ENCODE results near the gene GABRR1.
"Not testable (repeated sequence)": the region's sequence is repeated elsewhere in the genome, so short reads cannot be mapped to it uniquely, and the experiment has no call there.

GABRR1 gene

DNA sequence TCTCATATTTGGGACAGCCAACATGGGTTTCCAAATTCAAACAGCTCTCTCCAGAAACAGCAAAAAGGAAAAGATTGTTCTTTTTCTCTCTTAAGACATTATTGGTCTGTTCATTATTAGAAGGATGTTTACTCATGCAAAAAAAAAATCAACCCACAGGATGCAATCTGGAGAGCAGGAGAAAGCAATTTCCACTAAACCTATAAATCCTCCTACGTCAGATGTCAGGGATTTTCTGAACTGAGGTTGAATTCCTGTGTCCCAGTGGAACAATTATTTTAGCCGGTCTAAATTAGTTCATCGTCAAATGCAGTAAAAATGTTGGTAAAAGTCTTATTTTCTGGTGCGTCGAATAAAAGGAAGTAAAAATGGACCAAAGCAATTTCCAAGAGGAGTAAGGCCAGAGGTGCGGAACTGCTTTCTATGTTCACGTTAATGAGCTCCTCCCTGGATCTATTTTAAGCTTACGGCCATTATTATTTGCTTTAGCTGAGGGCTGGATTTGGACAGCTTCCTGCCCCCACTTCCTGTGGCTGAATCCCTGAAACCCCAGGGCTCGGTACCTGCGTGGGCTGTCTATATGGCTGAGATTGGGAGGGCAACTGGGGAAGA, at the start of gene GABRR1:
Gene GABRR1, minus strand, starts transcription at position 60 of the 612 bp plus-strand sequence. Its CDS starts 36 bp downstream, at position 24.
- DNase-seq = no peak

DNA sequence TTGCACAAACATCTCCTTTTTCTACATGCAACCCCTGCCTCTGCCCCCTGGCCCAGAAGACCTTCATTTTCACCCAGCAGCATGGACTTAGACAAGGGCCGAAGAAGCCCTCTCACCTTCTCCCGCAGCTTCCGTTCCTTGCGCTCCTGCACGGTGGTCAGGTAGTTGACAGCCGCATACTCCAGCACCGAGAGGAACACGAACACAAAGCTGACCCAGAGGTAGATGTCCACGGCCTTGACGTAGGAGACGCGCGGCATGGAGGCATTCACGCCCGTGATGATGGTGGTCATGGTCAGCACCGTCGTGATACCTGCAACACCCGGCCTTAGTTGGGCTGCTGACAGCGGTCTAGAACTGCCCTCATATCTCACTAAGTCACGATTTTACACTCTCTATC, 47.1 kb upstream of the GABRR1 start:
- DNase-seq = no peak

DNA sequence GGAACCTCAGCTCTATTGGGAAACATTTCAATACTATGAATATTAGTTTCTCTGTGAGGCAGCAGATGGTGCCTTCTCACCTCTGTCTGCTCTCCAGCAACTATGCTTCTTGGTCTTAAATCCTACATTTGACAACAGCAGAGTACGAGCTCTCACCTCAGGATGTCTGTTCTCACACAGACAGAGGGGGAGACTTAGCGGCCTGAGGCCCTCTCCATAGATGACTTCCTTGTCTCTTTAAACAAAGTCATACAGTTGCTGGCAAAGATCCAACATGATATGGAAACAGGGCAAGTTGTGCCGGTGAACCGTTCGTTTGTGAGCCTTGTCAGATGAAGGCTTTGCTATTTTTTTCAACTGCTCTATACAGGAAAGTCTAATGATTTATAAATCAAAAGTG, 43.7 kb upstream of the GABRR1 start:
- DNase-seq = no peak

DNA sequence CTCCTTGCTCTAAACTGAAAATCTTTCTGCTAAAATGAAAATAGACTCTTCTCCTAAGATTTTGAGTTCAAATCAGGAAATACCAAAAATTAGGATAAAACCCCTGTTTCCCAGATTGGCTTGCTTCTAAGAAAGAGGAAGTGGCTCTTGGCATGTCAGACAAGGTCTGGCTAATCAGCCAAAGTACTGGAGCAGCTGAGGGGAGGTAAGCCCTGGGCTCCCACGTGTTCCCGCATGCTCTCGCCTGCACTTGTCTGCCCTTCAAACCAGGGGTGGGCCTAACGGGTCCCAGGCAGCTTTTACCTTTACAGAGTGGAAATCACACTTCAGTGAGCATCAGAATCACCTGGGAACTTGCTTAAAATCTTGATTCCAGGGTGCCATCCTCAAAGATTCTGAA, 43.2 kb upstream of the GABRR1 start:
- no peak for DNase-seq

DNA sequence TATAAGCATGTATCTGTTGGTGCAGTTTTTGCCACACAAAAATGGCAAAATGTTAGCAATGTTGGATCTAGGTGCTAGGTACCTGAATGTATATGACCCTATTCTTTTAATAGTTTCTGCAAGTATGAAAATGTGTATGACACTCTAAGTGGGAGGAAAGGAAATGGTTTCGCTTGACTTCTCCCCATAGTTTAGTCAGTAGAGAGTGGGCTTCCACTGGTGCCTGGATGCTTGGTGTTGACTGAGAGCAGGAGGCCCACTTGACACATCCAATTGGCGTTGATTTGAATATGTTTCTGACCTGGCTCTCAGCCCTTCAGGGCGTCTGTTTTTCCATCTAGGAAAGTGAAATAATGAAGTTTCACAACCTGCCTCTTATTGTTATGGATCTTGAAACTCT, 41.8 kb upstream of the GABRR1 start:
- no peak for DNase-seq

DNA sequence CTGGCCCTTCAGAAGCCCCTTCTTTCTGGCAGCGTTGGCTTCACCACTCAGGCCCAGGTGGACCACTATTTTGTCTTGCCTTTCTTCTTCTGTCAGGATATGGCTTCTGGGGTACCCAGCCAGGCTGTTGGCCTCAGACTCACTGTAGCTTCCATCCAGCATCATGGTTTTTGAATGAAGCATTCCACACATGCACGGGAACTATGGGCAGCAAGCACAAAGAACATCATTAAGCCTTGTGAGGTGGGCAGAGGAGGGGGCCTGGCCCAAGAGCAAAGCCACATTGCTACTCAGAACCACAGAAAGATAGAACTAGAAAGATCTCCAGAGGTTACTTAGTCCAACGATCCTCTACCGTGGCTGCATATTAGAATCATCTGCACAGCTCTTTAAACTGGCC, 40.6 kb upstream of the GABRR1 start:
- no peak for DNase-seq

DNA sequence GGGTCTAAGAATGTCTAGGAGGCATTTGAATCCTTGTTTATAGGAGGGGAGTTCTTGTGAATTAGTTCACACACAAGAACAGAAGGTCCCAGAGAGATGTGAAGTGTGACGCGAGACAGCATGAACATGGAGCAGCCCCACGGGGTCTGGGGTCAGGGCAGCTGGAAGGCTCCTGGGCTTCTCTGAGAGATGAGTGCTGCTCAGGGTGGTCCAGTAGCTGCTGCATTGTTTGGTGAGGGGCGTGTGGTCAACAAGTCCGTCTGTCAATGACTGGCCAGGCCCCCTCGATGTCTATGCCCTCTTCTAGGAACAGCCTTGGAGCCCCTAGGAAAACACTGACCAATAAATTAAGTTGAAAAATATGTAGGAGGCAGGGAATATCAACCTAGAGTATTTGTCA, 40.2 kb upstream of the GABRR1 start:
- DNase-seq = no peak

DNA sequence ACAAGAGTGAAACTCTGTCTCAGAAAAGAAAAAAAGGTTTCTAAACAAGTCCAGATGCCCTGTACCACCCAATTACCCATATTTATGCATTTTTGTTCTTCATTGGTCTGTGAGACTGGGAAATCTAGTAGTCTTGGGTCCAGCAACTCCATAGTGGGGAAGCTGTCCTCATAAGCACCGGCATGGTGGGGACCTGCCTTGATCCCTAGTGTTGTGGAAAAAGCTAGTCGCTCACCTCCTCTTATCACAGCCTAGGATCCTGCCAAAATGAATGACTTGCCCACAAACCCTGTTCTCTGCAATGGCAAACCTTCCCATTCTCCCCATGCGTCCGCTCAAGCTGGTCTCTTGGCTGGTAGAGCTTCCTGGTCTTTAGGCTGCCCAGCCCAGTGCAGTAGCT, 38.3 kb upstream of the GABRR1 start:
- DNase-seq = no peak

DNA sequence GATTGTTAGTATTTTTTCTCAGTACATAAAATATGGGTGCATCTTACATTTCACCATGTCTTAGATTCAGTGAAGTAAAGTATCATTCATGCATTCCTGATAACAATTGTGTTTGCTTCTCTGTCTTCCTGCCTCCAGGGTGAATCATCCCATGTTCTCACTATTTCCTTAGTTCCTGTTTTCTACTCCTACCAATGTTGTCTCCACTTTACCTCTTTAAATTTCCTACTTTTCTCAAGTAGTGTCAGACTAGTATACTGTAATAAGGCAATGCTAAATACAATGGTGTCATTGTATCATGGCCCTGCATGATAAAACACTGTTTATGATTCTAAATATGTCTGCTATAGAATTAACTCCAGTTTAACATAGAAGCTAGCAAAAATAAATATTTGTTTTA, 37.4 kb upstream of the GABRR1 start:
- DNase-seq = no peak

DNA sequence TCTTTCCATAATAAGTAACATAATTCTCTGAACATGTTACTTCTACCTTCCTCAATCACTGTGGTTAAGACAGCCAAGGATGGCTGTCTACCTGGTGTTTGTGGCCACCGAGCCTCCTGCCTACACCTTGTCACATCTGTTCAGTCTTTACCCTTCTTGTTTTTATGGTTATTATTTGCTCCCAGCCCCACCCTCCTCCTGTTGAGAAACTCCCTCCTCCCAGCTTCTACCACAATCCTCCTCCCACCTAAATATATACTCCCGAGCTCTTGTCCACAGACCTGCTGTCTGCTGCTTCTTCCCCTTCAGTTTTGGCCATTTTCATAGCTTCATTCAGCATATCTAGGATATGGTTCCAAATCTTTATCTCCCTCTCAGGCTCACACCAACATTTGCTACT, 35.7 kb upstream of the GABRR1 start:
- DNase-seq = no peak

DNA sequence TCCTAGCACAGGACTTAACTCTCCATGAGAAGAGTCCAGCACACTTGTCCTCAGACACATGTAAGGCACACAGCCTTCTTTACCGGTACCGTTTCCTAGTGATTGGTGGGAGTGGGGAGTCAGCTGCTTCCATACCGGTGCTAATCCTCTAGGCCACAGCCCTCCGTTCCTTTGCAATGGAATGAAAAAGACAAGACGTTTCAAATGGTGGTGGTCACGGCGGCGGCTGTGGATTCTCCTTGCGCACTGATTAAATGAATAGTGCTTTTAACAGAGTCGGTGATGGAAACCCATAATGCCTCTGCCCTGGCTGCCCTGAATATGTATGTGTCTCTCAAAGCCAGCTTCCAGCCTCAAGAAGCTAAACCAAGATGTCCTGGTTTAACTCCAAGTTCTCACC, 34.8 kb upstream of the GABRR1 start:
- DNase-seq = no peak

DNA sequence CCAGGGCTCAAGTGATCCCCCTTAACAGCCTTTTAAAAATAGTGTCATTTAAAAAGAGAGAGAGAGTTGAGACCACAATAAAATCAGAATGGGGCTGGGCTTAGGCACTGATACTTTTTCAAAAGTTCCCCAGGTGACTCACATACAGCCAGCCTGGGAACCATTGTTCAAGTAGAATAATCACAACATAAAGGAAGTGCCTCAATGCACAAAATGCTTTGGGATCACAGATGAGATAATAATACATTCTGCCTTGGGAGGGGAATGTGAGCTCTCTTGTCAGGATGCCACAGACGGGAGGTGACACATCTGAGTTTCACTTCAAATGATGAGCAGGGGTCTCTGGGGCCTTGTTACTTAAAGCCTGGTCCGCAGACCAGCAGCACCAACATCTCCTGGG, 34.0 kb upstream of the GABRR1 start:
- no peak for DNase-seq

DNA sequence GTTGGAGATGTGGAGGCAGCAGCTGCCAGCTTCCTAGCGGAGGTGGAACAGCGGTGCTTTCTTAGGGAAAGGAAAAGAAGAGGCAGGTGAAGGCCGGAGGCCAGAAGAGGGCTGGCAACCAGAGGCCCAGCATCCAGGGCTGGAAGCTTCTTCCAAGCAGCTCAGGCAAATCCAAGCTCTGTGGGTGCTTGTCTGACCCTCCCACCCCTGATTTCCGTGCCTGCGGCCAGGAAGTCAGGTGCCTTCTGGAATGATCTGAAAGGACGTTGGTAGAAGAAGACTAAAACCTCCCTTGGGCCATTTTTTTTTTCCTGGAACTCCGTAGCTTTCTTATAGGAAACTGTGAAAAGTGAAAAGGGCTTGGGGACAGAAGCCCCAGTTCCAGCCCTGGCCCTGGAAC, 33.1 kb upstream of the GABRR1 start:
- DNase-seq = no peak

DNA sequence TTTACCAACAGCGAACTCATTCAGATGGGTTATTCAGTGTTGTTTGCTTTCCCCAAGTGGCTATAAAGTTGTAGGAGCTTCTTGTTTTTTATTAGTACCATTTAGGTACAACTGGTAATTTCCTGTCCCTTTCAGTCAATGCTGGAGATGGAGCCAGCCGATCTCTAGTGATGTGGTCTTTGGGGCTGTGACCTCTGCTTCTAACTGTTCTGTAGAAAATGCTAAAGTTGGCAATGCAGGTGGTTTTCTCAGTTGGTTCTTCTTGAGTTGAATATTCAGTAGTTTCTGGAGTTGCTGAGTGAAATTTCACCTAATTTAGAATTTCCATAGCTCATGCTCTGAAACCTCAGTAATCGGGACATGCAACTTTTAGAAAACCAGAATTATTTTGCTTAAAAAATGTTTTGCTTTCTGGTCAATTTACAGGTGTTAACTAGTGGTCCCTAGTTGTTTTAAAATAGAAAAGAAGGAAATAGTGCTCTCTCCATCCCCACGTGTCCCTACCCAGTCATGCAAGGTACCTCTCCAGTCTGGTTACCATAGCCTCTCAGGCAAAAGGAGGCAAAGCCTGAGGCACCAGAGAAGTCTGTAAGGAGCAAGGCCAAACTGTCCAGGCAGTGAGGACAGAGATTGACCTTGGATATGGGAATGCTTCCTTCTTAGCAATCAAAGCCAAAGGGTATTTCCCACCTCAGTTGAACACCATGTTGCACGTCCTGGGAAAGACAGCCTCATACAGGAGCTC, 27.3 kb upstream of the GABRR1 start:
- DNase-seq = no peak

DNA sequence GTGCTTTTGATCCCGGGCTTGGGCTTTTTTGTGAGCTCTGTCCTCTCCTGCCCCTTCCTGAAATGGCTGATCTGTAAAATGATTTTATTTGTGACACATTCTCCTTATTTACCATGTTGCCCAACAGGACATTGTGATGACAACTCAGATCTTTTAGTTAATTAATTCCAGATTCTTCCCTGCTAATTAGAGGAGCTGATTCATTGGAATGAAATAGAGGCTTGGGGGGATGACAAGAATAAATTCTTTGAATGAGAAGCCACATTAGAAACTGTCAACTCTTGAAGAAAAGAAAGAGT, 26.1 kb upstream of the GABRR1 start:
- DNase-seq = no peak

DNA sequence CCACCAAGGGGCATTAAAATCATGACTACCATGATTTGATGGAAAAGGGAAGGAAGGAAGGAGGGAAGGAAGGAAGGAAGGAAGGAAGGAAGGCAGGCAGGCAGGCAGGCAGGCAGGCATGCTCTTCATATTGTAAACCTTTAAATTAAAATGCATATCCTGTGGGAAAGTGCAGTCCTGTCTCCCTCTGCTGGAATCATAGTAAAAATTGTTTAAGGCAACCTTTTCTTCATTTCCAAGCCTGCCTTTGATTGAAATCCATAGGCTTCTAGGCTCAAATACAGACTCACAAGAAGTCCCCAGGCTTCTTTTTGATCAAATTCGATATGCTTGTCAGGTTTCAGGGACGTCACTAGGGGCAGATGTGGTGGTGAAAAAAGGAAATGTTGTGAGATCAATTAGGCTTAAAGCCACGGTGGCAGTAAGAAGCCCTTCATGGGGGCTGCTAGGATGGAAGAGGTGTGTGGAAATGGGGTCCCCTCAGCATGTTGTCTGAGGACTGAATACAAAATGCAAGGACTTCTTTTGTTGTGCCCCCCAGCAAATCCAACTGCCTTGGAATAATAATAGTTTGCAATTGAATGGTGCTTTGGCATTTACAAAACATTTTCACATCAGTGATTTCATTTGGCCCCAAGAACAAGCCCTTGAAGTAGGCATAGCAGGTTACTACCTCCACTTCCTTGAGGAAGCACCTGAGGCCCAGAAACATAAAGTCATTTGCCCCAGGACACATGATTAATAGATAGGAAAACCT, 25.6 kb upstream of the GABRR1 start:
- no peak for DNase-seq

DNA sequence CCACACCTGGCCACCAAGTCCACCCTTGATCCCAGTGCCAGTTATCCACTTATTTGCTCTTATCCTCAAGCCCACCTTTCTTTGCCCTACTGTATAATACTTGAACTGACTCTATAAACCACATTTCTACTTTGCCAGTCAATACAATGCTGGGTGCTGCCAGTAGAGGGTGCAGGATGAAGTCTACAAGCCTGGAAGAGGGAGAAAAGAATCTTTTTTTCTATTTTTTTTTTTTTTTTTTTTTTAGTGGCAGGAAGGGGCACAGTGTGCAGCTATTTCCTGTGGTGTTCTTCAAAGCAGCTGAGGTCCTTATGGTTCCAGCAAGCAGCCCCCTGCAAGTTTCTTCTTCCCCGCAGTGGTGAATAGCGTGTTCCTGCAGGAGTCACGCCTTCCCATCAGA, 22.2 kb upstream of the GABRR1 start:
- DNase-seq = peak; percentile 6

DNA sequence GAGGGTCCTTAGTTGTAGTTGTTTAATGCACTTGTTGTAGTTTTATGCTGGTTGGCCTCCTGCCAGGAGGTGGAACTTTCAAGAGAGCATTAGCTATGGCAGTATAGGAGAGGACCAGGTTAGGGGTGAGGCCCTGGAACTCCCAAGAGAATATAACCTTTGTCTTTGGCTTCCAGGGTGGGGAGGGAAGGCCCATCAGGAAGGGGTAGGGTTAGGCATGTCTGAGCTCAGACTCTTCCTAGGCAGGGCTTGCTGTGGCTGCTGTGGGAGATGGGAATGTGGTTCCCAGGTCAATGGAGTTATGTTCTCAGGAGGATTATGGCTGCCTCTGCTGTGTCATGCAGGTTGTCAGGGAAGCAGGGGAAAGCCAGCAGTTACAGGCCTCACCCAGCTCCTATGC, 20.0 kb upstream of the GABRR1 start:
- no peak for DNase-seq

DNA sequence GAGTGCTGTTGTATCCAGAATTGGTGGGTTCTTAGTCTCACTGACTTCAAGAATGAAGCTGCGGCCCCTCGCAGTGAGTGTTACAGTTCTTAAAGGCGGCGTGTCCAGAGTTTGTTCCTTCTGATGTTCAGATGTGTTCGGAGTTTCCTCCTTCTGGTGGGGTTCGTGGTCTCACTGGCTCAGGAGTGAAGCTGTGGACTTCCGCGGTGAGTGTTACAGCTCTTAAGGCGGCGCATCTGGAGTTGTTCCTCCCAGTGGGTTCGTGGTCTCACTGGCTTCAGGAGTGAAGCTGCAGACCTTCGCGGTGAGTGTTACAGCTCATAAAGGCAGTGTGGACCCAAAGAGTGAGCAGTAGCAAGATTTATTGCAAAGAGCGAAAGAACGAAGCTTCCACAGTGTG, 16.4 kb upstream of the GABRR1 start:
- not testable (repeated sequence) for DNase-seq

DNA sequence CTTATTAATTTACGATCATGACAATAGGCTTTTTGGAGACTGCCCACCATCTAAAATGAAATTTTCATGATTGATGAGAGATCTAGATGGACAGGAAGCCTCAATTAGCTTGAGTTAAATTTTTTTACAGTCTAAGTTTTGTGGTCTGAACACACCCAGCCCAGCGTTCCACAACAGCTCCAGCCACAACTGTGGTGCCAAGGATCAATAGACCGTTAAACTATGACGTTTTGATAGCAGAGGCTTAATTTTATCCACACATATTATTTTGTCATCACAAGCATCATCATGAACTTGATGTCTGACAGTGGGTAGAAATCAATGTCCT, 5.5 kb upstream of the GABRR1 start:
- DNase-seq = no peak

DNA sequence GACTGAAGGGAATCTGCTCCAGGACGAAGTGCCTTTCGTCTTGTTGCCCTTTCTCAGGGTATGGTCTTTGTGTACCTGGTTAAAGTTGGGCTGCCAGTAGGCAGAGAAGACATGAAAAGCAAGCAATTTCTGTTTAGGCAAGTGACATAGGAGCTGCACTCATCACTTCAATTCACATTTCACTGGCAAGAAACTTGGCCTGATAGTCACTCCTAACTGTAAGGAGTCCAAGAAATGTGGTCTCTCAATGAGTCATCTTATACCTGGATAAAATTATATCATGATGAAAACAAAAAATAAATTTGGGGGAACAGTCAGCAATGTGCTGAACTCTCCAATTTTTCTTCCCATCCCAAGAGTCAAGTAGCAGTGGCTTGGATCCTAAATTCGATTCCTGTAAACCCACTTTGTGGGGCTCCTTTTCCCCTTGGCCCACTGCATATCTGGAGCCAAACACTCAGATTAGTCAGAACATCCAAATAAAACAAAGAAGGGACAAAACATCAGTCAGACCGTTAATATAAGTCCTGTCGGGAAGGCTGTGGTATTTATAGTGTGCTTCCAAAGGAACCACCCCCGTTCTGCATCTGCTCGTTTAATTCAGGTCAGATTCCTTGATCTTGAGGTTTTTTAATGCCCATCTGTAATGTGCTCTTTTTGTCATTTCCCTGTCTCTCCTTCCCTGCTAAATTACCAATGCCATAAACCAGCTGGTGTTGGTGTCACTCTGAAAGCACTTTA, 5.0 kb upstream of the GABRR1 start:
- no peak for DNase-seq

DNA sequence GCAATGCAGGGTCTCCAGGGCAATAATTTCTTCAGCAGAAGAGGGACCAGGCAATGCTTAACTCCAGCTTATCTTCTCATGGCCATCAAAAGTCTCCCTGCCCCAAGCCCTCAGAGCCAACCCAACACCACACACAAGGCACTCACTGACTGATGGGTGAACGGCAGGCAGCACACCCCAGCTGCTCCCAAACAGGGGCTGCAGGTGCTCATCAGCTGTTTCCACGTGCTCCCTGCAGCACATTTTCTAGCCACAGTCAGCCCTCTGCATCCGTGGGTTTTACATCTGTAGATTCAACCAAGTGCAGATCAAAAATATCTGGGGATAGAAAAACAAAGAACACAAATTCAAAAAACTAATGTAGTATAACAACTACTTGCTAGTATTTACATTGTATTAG, 4.0 kb upstream of the GABRR1 start:
- DNase-seq = no peak

DNA sequence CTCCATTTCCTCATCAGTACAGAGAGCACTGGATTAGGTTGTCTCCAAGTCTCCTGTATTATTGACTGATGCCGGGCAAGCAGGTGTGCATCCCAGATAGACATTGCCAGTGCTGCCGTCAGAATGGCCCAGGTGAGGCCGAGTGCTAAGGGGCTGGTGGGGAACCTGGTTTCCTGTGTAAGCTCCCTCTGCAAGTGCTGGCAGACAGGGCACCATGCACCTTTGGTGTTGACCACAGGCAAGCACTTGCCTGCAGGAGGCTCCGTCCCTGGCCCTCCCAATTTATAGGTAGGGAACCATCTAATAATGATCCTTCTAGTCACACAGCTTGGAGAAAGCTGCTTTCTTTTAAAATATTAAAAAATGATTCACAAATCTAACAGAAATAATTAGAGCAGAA, 747 bp downstream of the GABRR1 start:
- no peak for DNase-seq

DNA sequence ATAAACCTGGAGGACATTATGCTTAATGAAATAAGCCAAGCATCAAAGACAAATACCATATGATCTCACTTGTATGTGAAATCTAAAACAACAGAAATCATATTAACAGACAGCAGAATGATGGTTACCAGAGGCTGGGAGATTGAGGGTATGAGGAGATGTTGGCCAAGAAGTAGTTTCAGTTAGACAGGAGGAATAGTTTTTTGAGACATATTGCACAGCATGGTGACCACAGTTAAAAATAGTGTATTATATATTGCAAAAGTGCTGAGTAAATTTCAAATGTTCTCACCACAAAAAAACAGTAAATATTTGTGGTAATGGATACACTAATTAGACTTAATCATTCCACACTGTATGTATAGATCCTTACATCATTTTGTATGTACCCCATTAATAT, 1.8 kb downstream of the GABRR1 start:
- no peak for DNase-seq

Data from activated CD4-positive, alpha-beta T cell treated with anti-CD3 and anti-CD28 coated beads, Interleukin-2, amount 50 U/mL, for 1 hour (primary cell).